AG09319 (cell line): Measurements from ENCODE around the gene CENPO.

ENCODE experiments used
- DNase-seq: peaks from one replicate; pipeline ENCODE4 v3.0.0-alpha.2; 2010; ENCODE audit warnings: low read depth; ENCODE audit errors: extremely low read depth
- CTCF ChIP-seq: IDR thresholded peaks from 2 replicates; pipeline ENCODE4 v1.5.1; 2011; ENCODE audit warnings: low read depth, mild to moderate bottlenecking, inconsistent platforms, low read length, moderate library complexity

Gene CENPO

GRCh38 chr2:24818721-24819167 lies 25.5 kb downstream of the CENPO start:
- TF ChIP-seq CTCF = no peak
- no peak for DNase-seq

GRCh38 chr2:24819442-24820174 lies 26.4 kb downstream of the CENPO start:
- no peak for DNase-seq
- no peak for TF ChIP-seq CTCF

DNA sequence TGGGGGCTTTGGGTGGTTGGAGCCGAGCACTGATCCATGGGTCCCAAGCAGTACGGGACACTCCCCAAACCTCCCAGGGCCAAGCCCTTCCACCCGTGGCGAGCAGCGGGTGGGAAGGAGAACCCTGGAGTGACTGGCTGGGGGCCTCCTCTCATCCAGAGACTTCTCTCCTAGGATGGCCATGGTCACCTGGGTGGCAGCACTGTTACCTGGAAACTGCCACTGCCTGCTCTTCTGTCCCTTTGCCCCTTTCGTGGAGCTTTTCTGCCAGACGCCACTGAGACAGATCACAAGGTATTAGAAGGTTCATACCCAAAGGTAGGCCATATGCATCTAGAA lies 26.9 kb downstream of the CENPO start:
- no peak for TF ChIP-seq CTCF
- DNase-seq = no peak

GRCh38 chr2:24820598-24821432 lies 27.6 kb downstream of the CENPO start:
- no peak for TF ChIP-seq CTCF
- no peak for DNase-seq

GRCh38 chr2:24821433-24821891 lies 28.2 kb downstream of the CENPO start:
- no peak for DNase-seq
- no peak for TF ChIP-seq CTCF

- no peak for DNase-seq
- no peak for TF ChIP-seq CTCF
Measured at GRCh38 chr2:24822049-24822706, 29.0 kb downstream of the CENPO start.
